K562 (cell line): ENCODE measurements around the gene KIR3DL2.
"Not testable (repeated sequence)": the region's sequence is repeated elsewhere in the genome, so short reads cannot be mapped to it uniquely, and the experiment has no call there.

Source experiments
- CBFA2T3 ChIP-seq: fragments of 450-650 bp; IDR thresholded peaks from 2 replicates; pipeline ENCODE4 v1.6.1; 2017
- E2F3 ChIP-seq: fragments of 250-450 bp; sonication (Bioruptor Pico); IDR thresholded peaks from 2 replicates; pipeline ENCODE4 v1.4.0; 2020; ENCODE audit warnings: mild to moderate bottlenecking
- ELF1 ChIP-seq: fragments of 200-800 bp; sonication (Bioruptor generic); IDR thresholded peaks from 2 replicates; pipeline ENCODE4 v1.6.1; 2016; ENCODE audit warnings: missing genetic modification characterization, missing compliant biosample characterization
- IRF2 ChIP-seq: sonication (generic); formaldehyde crosslinking; IDR thresholded peaks from 2 replicates; pipeline ENCODE4 v1.8.1; 2022; ENCODE audit warnings: mild to moderate bottlenecking, missing genetic modification reagents
- POLR2A ChIP-seq: fragments of 450-650 bp; conservative IDR thresholded peaks from 2 replicates; pipeline ENCODE4 v1.6.1; 2016
- SMAD4 ChIP-seq: fragments of 250-450 bp; sonication (Bioruptor Pico); conservative IDR thresholded peaks from 2 replicates; pipeline ENCODE4 v1.8.0; 2021; ENCODE audit warnings: inconsistent platforms, mild to moderate bottlenecking, moderate library complexity
- ZEB2 ChIP-seq: fragments of 450-650 bp; IDR thresholded peaks from 2 replicates; pipeline ENCODE4 v1.6.1; 2016
- ZNF316 ChIP-seq: fragments of 450-650 bp; IDR thresholded peaks from 2 replicates; pipeline ENCODE4 v1.6.1; 2016

- TF ChIP-seq E2F3 (CRISPR knock-in tag); ZEB2; IRF2 (CRISPR knock-in tag); POLR2A; CBFA2T3; ELF1 (tag); ZNF316; SMAD4: not testable (repeated sequence)
Measured at GRCh38 chr19:54816251-54816650, 34.0 kb upstream of the KIR3DL2 start, which contains the start of gene KIR3DL1.
